NB4 (cell line): ENCODE data around the gene SAMM50.

Experiments
- DNase-seq: peaks from one replicate; pipeline ENCODE4 v3.0.0; 2010; ENCODE audit warnings: low read depth
- H3K4me3 ChIP-seq: one replicate; pipeline ENCODE4 v1.5.1; 2011; ENCODE audit warnings: mild to moderate bottlenecking, low read depth, low read length, moderate library complexity
- MAX ChIP-seq: IDR thresholded peaks from 2 replicates; pipeline ENCODE4 v1.6.1; 2011; ENCODE audit warnings: low read depth, low read length
- MYC ChIP-seq: IDR thresholded peaks from 2 replicates; pipeline ENCODE4 v1.6.1; 2011; ENCODE audit warnings: low read depth, low read length
- POLR2A ChIP-seq: IDR thresholded peaks from 2 replicates; pipeline ENCODE4 v1.6.1; 2011; ENCODE audit warnings: mild to moderate bottlenecking; ENCODE audit not compliant: insufficient read length; ENCODE audit errors: extremely low read depth
- TF ChIP-seq, protein P1 (sequence below): IDR thresholded peaks from one replicate; pipeline ENCODE4 v1.5.1; 2012; ENCODE audit warnings: low read depth, low read length

Gene SAMM50

DNA sequence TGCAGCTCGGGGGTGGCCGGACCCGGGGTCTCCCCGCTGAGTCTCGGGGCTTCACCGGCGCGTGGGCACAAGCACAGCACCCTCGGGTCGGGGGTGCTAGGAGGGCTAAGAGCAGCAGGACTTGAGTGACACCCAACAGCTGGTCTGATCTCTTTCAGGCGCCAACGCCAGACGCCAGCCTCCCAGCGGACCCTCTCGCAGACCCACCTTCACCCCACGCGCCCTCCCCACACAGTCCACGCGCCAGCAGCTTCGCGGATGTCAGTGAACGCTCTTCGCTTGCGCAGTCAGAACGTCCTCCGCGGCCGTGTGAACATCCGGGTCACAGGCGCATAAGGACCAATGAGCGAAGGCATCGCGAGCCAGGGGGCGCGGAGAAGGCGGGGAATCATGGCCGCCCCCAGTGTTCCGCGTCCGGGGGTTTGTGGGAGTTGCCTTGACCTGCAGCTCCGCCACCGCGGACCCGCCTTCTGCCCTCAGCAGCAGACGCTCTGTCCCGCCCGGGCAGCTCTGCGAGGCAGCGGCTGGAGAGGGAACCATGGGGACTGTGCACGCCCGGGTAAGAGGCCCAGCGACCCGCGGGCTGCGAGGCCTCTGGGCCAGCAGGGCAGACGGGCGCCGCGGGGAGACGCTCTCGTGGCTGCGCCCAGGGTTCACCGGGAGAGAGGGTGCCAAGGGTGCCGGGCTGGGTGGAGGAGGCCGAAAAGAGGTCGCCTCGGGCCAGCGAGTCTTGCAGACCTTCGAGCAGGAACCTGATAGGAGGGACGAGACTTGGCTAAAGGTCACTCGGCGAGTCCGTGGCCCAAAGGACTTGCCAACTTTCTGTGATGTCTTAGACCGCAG lies at the start of gene SAMM50:
Gene SAMM50 (plus strand): TSS at position 403 of the 843 bp plus-strand sequence. CDS start 136 bp downstream, at position 539.
- TF ChIP-seq POLR2A (peak; percentile 85), MYC (peak; percentile 71; the same call in 1 of the 2 replicates), MAX (peak; percentile 67)
- TF ChIP-seq, protein P1, sequence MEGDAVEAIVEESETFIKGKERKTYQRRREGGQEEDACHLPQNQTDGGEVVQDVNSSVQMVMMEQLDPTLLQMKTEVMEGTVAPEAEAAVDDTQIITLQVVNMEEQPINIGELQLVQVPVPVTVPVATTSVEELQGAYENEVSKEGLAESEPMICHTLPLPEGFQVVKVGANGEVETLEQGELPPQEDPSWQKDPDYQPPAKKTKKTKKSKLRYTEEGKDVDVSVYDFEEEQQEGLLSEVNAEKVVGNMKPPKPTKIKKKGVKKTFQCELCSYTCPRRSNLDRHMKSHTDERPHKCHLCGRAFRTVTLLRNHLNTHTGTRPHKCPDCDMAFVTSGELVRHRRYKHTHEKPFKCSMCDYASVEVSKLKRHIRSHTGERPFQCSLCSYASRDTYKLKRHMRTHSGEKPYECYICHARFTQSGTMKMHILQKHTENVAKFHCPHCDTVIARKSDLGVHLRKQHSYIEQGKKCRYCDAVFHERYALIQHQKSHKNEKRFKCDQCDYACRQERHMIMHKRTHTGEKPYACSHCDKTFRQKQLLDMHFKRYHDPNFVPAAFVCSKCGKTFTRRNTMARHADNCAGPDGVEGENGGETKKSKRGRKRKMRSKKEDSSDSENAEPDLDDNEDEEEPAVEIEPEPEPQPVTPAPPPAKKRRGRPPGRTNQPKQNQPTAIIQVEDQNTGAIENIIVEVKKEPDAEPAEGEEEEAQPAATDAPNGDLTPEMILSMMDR, result no peak
- peak within 1 kb of the TSS; percentile 99 for H3K4me3 ChIP-seq
- peak; percentile 95 for DNase-seq

DNA sequence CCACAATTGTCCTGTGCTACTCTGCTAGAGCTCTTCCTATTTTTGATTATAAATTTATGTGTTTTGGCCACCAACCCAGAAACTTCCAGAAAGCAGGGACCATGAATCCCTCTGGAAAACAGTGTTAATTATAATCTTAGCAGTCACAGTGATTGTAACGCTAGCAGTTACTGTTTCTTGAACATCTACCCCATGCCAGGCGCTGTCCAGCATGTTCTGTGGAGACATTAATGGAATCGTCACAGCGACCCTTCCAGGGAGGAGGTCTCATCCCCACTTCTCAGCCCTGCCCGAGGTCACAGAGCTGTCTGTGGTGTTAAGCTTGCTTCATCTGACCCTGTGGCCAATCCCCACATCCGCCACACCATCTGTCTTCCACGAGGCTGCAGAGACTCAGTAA lies 49.6 kb upstream of the SAMM50 start:
- TF ChIP-seq POLR2A (no peak), MAX (no peak), MYC (no peak)
- TF ChIP-seq, protein P1, result no peak
- H3K4me3 ChIP-seq, result no peak overlapping the region
- DNase-seq, result no peak

GRCh38 chr22:43909708-43910107 lies 45.5 kb upstream of the SAMM50 start:
- DNase-seq, result no peak
- TF ChIP-seq POLR2A (no peak), MAX (no peak)
- H3K4me3 ChIP-seq, result no peak overlapping the region

DNA sequence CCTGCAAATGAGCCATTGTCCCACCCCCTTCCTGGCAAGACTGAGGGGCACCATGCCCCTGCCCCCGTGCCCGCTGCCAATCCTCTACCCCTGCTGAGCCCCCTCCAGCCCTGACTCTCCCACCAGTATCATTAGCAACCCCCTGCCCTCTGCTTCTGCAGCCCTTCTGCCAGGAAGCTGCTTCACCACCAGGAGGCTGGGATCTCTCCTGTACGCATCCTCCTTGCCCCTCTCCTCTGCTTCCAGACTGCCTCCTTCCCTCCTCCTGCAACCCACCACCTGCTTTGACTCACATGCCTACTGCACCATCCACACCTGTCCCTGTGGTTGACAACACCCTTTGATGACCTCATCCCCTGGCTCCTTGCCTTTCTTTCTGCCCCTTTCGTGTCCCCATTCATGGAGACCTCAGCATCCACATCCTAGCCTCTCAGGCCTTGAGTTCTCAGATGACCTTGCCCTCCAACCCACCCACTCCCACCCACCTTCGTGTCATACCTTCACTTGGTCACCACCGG lies 45.0 kb upstream of the SAMM50 start:
- DNase-seq, result no peak
- TF ChIP-seq POLR2A (no peak), MAX (no peak), MYC (no peak)
- TF ChIP-seq, protein P1, result no peak

GRCh38 chr22:43911351-43911750 lies 43.9 kb upstream of the SAMM50 start:
- H3K4me3 ChIP-seq, result no peak overlapping the region
- TF ChIP-seq POLR2A, result no peak
- no peak for TF ChIP-seq MYC
- TF ChIP-seq MAX, result no peak
- TF ChIP-seq, protein P1, result no peak
- no peak for DNase-seq

More for the DNA sequence above, 45.0 kb upstream of the SAMM50 start:
- H3K4me3 ChIP-seq, result no peak overlapping the region

DNA sequence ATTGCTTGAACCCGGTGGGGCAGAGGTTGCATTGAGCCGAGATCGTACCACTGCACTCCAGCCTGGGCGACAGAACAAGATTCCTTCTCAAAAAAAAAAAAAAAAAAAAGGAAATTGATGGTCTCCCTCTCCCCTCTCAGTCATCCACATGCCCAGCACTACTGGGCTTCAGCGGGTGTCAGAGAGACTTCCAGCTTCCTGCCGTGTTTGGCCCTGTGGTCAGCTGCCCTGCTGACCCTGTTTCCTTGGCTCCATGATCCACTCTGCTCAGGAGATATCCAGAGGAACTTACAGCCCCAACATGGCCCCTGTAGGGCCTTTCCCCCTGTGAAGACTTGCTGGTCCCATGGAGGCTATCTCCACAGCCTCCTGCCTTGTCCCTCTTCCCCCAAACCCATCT lies 37.7 kb upstream of the SAMM50 start:
- TF ChIP-seq MAX, result no peak
- TF ChIP-seq, protein P1, result no peak
- TF ChIP-seq POLR2A, result no peak
- TF ChIP-seq MYC, result no peak
- DNase-seq, result no peak
- no peak overlapping the region for H3K4me3 ChIP-seq
